ENCODE data around the gene SORCS2. TPM values are rescaled to one million over a fixed set of nuclear protein-coding genes. Genes with fewer than 3 reads are reported as not detected.

Gene SORCS2
- total and polyA plus RNA-seq, 2 experiments from 2014 or later, result 0.38 to 1.4 TPM

- in situ Hi-C loops (cut with MboI), result no loop called here
- WGBS, 2 experiments (ENCODE audit: low coverage in 1 of 2, low lambda C conversion rate in 2 of 2, missing lambda C conversion rate in 2 of 2), result 74 to 77% methylated on average over 7 of the region's 7 CpGs
- no peaks in the 10 kb centered on the region for H4K20me1 ChIP-seq (ENCODE audit: insufficient read depth)
Observed at GRCh38 chr4:7368296-7368695, 176.0 kb downstream of the SORCS2 start.

DNA sequence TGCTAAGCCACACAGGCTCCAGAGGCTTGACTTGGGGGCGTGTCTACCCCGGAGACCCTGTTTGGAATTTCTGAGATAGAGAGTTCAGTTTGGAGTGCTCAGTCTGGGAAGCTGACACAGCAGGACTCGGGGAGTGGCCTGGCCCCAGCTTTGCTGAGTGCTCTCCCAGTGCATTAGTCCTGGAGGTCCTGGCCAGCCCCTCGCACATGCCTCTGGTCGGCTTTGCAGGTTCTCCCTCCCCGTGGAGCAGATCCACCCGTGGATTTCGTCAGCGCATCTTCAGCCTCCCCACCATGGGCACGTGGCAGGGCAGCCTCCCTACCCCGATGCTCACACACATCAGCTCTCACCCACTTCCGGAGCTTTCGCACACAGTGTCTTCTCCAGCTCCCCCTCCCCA is 177.2 kb downstream of the SORCS2 start:
- Histone ChIP-seq H3K4me2 (ENCODE audit: unreplicated experiment) (no peak overlapping the region), H3K36me3 (ENCODE audit: low read depth) (no peaks in the 10 kb centered on the region), H3F3A (ENCODE audit: insufficient read depth) (no peaks in the 10 kb centered on the region), H4K20me1 (ENCODE audit: insufficient read depth) (no peaks in the 10 kb centered on the region), H3K9ac (no peak overlapping the region), H3K27ac (no peak overlapping the region), H2AFZ (no peak overlapping the region), H3K4me3 (no peak overlapping the region), H3K27me3 (replicated peaks; ENCODE audit: insufficient read depth) (peaks cover 36% of the 10 kb centered on the region), H3K4me1 (ENCODE audit: insufficient read depth) (no peaks in the 10 kb centered on the region), H3K79me2 (ENCODE audit: insufficient read depth) (no peaks in the 10 kb centered on the region), H3K9me3 (ENCODE audit: low read depth) (no peaks in the 10 kb centered on the region), H3K9me2 (ENCODE audit: insufficient read depth) (no peaks in the 10 kb centered on the region)
- no peak for DNase-seq
- WGBS, 2 experiments (ENCODE audit: low coverage in 1 of 2, low lambda C conversion rate in 2 of 2, missing lambda C conversion rate in 2 of 2), result 59 to 72% methylated on average over 8 to 13 of the region's 13 CpGs
- in situ Hi-C loops (cut with MboI), result no loop called here
- TF ChIP-seq EZH2phosphoT487 (IDR thresholded peaks at IDR 0.05; ENCODE audit: insufficient read depth, low read depth), result no peak

More at GRCh38 chr4:7368296-7368695, 176.0 kb downstream of the SORCS2 start:
- Histone ChIP-seq H3K4me1 (ENCODE audit: insufficient read depth) (no peaks in the 10 kb centered on the region), H3K27ac (no peak overlapping the region), H3K9me2 (ENCODE audit: insufficient read depth) (no peaks in the 10 kb centered on the region), H3K79me2 (ENCODE audit: insufficient read depth) (no peaks in the 10 kb centered on the region), H3K4me3 (no peak overlapping the region), H3K4me2 (ENCODE audit: unreplicated experiment) (no peak overlapping the region), H3K9ac (no peak overlapping the region), H3F3A (ENCODE audit: insufficient read depth) (no peaks in the 10 kb centered on the region), H3K9me3 (ENCODE audit: low read depth) (no peaks in the 10 kb centered on the region), H3K36me3 (ENCODE audit: low read depth) (no peaks in the 10 kb centered on the region), H2AFZ (no peak overlapping the region), H3K27me3 (replicated peaks; ENCODE audit: insufficient read depth) (peaks cover 36% of the 10 kb centered on the region)
- no peak for TF ChIP-seq EZH2 (IDR thresholded peaks at IDR 0.05; ENCODE audit: insufficient read depth, poor library complexity, severe bottlenecking)
- TF ChIP-seq EZH2phosphoT487 (IDR thresholded peaks at IDR 0.05; ENCODE audit: insufficient read depth, low read depth), result no peak
- no peak for DNase-seq

DNA sequence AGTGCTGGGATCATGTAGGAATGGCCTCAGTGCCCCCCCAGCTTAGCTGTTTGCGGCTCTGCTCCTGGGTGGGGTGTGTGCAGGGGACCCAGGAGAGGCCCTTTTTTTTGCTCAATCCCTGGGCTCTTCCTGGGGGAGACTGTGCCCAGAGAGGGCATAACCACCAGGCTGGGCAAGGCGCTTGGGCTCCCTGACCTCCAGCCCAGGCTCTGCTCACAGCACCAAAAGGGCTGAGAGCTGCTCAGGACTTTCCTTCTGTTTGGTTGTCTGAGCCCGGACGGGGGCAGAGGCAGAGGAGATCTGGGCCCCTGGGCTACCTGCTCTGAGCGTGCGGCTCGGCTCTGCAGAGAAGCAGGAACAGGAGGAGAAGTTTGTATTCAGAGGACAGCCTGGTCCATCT is 177.7 kb downstream of the SORCS2 start:
- no peaks in the 10 kb centered on the region for H3K9me2 ChIP-seq (ENCODE audit: insufficient read depth)
- H3F3A ChIP-seq (ENCODE audit: insufficient read depth), result no peaks in the 10 kb centered on the region
- no peak overlapping the region for H3K9ac ChIP-seq
- H3K36me3 ChIP-seq (ENCODE audit: low read depth), result no peaks in the 10 kb centered on the region
- no peak overlapping the region for H3K27ac ChIP-seq
- no peaks in the 10 kb centered on the region for H4K20me1 ChIP-seq (ENCODE audit: insufficient read depth)
- peaks cover 35% of the 10 kb centered on the region for H3K27me3 ChIP-seq (replicated peaks; ENCODE audit: insufficient read depth)
- no peak for DNase-seq
- 59 to 63% methylated on average over 7 of the region's 7 CpGs for WGBS, 2 experiments (ENCODE audit: low coverage in 1 of 2, low lambda C conversion rate in 2 of 2, missing lambda C conversion rate in 2 of 2)
- H3K4me3 ChIP-seq, result no peak overlapping the region
- H3K4me1 ChIP-seq (ENCODE audit: insufficient read depth), result no peaks in the 10 kb centered on the region
- TF ChIP-seq EZH2phosphoT487 (IDR thresholded peaks at IDR 0.05; ENCODE audit: insufficient read depth, low read depth), result no peak
- TF ChIP-seq EZH2 (IDR thresholded peaks at IDR 0.05; ENCODE audit: insufficient read depth, poor library complexity, severe bottlenecking), result no peak
- in situ Hi-C loops (cut with MboI), result no loop called here
- H3K9me3 ChIP-seq (ENCODE audit: low read depth), result no peaks in the 10 kb centered on the region
- no peak overlapping the region for H2AFZ ChIP-seq
- no peaks in the 10 kb centered on the region for H3K79me2 ChIP-seq (ENCODE audit: insufficient read depth)
- no peak overlapping the region for H3K4me2 ChIP-seq (ENCODE audit: unreplicated experiment)

DNA sequence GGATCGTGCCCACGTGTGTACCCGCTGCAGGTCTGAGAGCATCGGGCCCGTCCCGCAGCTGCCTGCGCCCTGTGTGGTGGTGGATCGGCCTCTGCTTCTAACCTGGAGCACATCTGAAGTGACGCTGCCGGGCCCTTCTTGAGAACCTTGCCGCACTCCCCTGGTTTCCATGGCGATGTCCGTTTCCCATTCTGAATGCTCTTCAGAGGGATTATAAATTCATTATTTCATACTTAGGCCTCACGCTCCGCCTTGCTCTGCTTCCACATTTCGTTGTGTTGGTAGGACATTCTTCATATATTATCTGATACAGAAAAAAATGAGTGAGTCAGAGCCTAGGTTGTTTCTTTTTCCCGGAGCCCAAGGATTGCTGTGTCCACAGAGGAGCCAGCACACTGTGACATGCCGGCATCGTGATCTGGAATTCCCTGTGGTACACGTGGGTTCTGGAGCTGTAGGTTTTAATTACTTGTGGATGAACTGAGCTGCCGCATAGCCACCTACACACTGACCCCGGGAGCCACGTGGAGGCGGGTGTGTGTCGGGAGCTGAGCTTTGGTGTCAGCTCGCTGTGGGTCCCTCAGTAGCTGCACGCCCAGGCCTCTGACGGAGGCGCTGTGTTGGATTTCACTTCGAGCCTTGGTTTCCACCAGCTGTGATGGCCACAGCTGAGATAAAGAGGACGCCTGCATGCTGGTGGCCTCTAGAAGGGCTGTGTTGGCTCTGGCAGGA is 179.0 kb downstream of the SORCS2 start:
- no peaks in the 10 kb centered on the region for H3K36me3 ChIP-seq (ENCODE audit: low read depth)
- no peaks in the 10 kb centered on the region for H4K20me1 ChIP-seq (ENCODE audit: insufficient read depth)
- no peaks in the 10 kb centered on the region for H3K79me2 ChIP-seq (ENCODE audit: insufficient read depth)
- H3K4me3 ChIP-seq, result no peak overlapping the region
- peaks cover 24% of the 10 kb centered on the region for H3K27me3 ChIP-seq (replicated peaks; ENCODE audit: insufficient read depth)
- H3K4me1 ChIP-seq (ENCODE audit: insufficient read depth), result no peaks in the 10 kb centered on the region
- no peak for TF ChIP-seq EZH2 (IDR thresholded peaks at IDR 0.05; ENCODE audit: insufficient read depth, poor library complexity, severe bottlenecking)
- no peak for TF ChIP-seq EZH2phosphoT487 (IDR thresholded peaks at IDR 0.05; ENCODE audit: insufficient read depth, low read depth)
- H2AFZ ChIP-seq, result no peak overlapping the region
- peak; percentile 13 for DNase-seq
- H3K9ac ChIP-seq, result no peak overlapping the region
- no peak overlapping the region for H3K4me2 ChIP-seq (ENCODE audit: unreplicated experiment)
- 81 to 88% methylated on average over 31 of the region's 31 CpGs for WGBS, 2 experiments (ENCODE audit: low coverage in 1 of 2, low lambda C conversion rate in 2 of 2, missing lambda C conversion rate in 2 of 2)
- H3K27ac ChIP-seq, result no peak overlapping the region
- no peaks in the 10 kb centered on the region for H3F3A ChIP-seq (ENCODE audit: insufficient read depth)
- H3K9me3 ChIP-seq (ENCODE audit: low read depth), result no peaks in the 10 kb centered on the region
- no peaks in the 10 kb centered on the region for H3K9me2 ChIP-seq (ENCODE audit: insufficient read depth)
- in situ Hi-C loops (cut with MboI), result no loop called here

Measured in GM23248 (cell line).